ENCODE results near the gene CTXND1. TPM values are rescaled to one million over a fixed set of nuclear protein-coding genes. Genes with fewer than 3 reads are reported as not detected.
A peak's percentile ranks its signal among the peaks of the same experiment; 100 is the strongest.

The CTXND1 gene
- polyA plus RNA-seq, 2 of the 4 experiments (the other 2 are of a cell fraction), result not detected

GRCh38 chr15:80242132-80242769 lies 9.8 kb downstream of the CTXND1 start:
- WGBS (ENCODE audit: missing lambda C conversion rate), result 29% methylated on average over 11 of the region's 11 CpGs
- peak; percentile 52 to 87; a peak in 4 of 6 replicates for ATAC-seq
- H3K4me1 ChIP-seq, result no peaks in the 10 kb centered on the region
- POLR2A ChIA-PET, result interaction anchor here (0.6 kb wide), 1 partner anchor 367 kb away, joined by 5 read pairs; no protein-coding TSS in a partner anchor
- no peak for TF ChIP-seq HOXA7 (CRISPR knock-in tag; IDR thresholded peaks at IDR 0.05)
- peak; percentile 63; the same call in 2 of the 3 replicates for TF ChIP-seq SMC3 (IDR thresholded peaks at IDR 0.05)
- TF ChIP-seq ATOH8 (CRISPR knock-in tag; IDR thresholded peaks at IDR 0.05; ENCODE audit: low read depth), result no peak
- TF ChIP-seq FOXS1 (CRISPR knock-in tag; IDR thresholded peaks at IDR 0.05), result no peak
- peak; percentile 51 for TF ChIP-seq CTCF (IDR thresholded peaks at IDR 0.05)
- no peak for TF ChIP-seq BCL3 (IDR thresholded peaks at IDR 0.05)
- peak; percentile 51 to 57; a peak in 4 of 5 replicates for TF ChIP-seq RAD21 (conservative IDR thresholded peaks at IDR 0.05 in 1 of 2, IDR thresholded peaks at IDR 0.05 in 1 of 2)
- H3K4me2 ChIP-seq, result no peak overlapping the region
- no peak overlapping the region for H3K27ac ChIP-seq
- H3K9me3 ChIP-seq, result no peaks in the 10 kb centered on the region
- CTCF ChIA-PET, result interaction anchor here (0.8 to 1.7 kb wide), 6 partner anchors 7 to 79 kb away, joined by 3 to 6 read pairs (median 4); no protein-coding TSS in a partner anchor
- DNase-seq (ENCODE audit: low read depth in 1 of 2, low spot score in 1 of 2), result peak; percentile 45 to 60
- no peak overlapping the region for H3K4me3 ChIP-seq
- FAIRE-seq, result no peak

GRCh38 chr15:80241508-80241907 lies 10.5 kb downstream of the CTXND1 start:
- ChIA-PET CTCF (interaction anchor here (0.6 to 1.6 kb wide), 3 partner anchors 8 to 116 kb away, joined by 3 to 5 read pairs (median 4); no protein-coding TSS in a partner anchor), POLR2A (interaction anchor here (0.6 to 1.5 kb wide), 2 partner anchors 10 to 368 kb away, joined by 3 to 5 read pairs; no protein-coding TSS in a partner anchor)
- Histone ChIP-seq H3K4me2 (no peak overlapping the region), H3K9me3 (no peaks in the 10 kb centered on the region), H3K4me1 (no peaks in the 10 kb centered on the region), H3K4me3 (no peak overlapping the region), H3K27ac (no peak overlapping the region)
- 55% methylated on average over 5 of the region's 5 CpGs for WGBS (ENCODE audit: missing lambda C conversion rate)
- ATAC-seq (no peak), DNase-seq (ENCODE audit: low read depth in 1 of 2, low spot score in 1 of 2) (no peak), FAIRE-seq (no peak)
- TF ChIP-seq USF2 (IDR thresholded peaks at IDR 0.05) (no peak), ZC3H11A (IDR thresholded peaks at IDR 0.05) (no peak), RAD21 (conservative IDR thresholded peaks at IDR 0.05 in 1 of 2, IDR thresholded peaks at IDR 0.05 in 1 of 2) (no peak), HOXB13 (CRISPR knock-in tag; IDR thresholded peaks at IDR 0.05; ENCODE audit: low read depth) (no peak), CBX8 (IDR thresholded peaks at IDR 0.05) (no peak), EHF (CRISPR knock-in tag; IDR thresholded peaks at IDR 0.05) (no peak), FOXS1 (CRISPR knock-in tag; IDR thresholded peaks at IDR 0.05) (no peak), RCOR1 (IDR thresholded peaks at IDR 0.05; ENCODE audit: low read depth, low read length) (no peak), EHMT2 (IDR thresholded peaks at IDR 0.05; ENCODE audit: low read depth) (no peak), EP300 (IDR thresholded peaks at IDR 0.05) (no peak), JUN (IDR thresholded peaks at IDR 0.05) (no peak), SREBF2 (IDR thresholded peaks at IDR 0.05) (no peak), BHLHE40 (IDR thresholded peaks at IDR 0.05; ENCODE audit: low read depth, low read length) (no peak), HOXA7 (CRISPR knock-in tag; IDR thresholded peaks at IDR 0.05) (no peak), GATA3 (IDR thresholded peaks at IDR 0.05; ENCODE audit: borderline replicate concordance) (no peak), CEBPB (IDR thresholded peaks at IDR 0.05) (no peak), ZNF302 (CRISPR knock-in tag; IDR thresholded peaks at IDR 0.05) (no peak), CHD4 (IDR thresholded peaks at IDR 0.05; ENCODE audit: borderline replicate concordance) (no peak)
